ENCODE data around the gene PSMD14. TPM values are rescaled to one million over a fixed set of nuclear protein-coding genes. Genes with fewer than 3 reads are reported as not detected.

The PSMD14 gene
- polyA plus RNA-seq, 1 donor from 2014 or later = 136 TPM

GRCh38 chr2:161426455-161426921 is 118.3 kb downstream of the PSMD14 start:
- H3K27me3 ChIP-seq (ENCODE audit: insufficient read depth, low read depth, low read length) = peaks cover 90% of the 10 kb centered on the region
- TF ChIP-seq EP300 (conservative IDR thresholded peaks at IDR 0.05; ENCODE audit: poor library complexity, severe bottlenecking) (no peak), REST (IDR thresholded peaks at IDR 0.05; ENCODE audit: borderline replicate concordance) (no peak), EZH2 (IDR thresholded peaks at IDR 0.05; ENCODE audit: borderline replicate concordance, insufficient read depth, low read length, poor library complexity, severe bottlenecking) (no peak), MXI1 (conservative IDR thresholded peaks at IDR 0.05; ENCODE audit: poor library complexity, severe bottlenecking) (no peak), SMC3 (conservative IDR thresholded peaks at IDR 0.05; ENCODE audit: poor library complexity) (peak; percentile 36), POLR2AphosphoS5 (IDR thresholded peaks at IDR 0.05) (peak; percentile 2), TAF1 (IDR thresholded peaks at IDR 0.05; ENCODE audit: low read depth) (no peak)
- TF ChIP-seq, protein P1, sequence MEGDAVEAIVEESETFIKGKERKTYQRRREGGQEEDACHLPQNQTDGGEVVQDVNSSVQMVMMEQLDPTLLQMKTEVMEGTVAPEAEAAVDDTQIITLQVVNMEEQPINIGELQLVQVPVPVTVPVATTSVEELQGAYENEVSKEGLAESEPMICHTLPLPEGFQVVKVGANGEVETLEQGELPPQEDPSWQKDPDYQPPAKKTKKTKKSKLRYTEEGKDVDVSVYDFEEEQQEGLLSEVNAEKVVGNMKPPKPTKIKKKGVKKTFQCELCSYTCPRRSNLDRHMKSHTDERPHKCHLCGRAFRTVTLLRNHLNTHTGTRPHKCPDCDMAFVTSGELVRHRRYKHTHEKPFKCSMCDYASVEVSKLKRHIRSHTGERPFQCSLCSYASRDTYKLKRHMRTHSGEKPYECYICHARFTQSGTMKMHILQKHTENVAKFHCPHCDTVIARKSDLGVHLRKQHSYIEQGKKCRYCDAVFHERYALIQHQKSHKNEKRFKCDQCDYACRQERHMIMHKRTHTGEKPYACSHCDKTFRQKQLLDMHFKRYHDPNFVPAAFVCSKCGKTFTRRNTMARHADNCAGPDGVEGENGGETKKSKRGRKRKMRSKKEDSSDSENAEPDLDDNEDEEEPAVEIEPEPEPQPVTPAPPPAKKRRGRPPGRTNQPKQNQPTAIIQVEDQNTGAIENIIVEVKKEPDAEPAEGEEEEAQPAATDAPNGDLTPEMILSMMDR (IDR thresholded peaks at IDR 0.05; ENCODE audit: poor library complexity, severe bottlenecking) = peak; percentile 52
- no peak overlapping the region for H3K27ac ChIP-seq (ENCODE audit: low read length)
- peaks cover 3% of the 10 kb centered on the region for H3K9me3 ChIP-seq (ENCODE audit: low read length)
- no peaks in the 10 kb centered on the region for H3K9me2 ChIP-seq (ENCODE audit: insufficient read depth, low read length)
- no peaks in the 10 kb centered on the region for H3K79me2 ChIP-seq (replicated peaks; ENCODE audit: insufficient read depth, low read length)
- no peaks in the 10 kb centered on the region for H3K36me3 ChIP-seq (ENCODE audit: insufficient read depth, low read length)
- H4K20me1 ChIP-seq (ENCODE audit: insufficient read depth) = no peaks in the 10 kb centered on the region
- H3K4me2 ChIP-seq (ENCODE audit: low read length) = no peak overlapping the region
- no peak overlapping the region for H3K9ac ChIP-seq (ENCODE audit: low read length)
- no peaks in the 10 kb centered on the region for H3F3A ChIP-seq (ENCODE audit: insufficient read depth, low read length, poor library complexity, severe bottlenecking)
- H2AFZ ChIP-seq (ENCODE audit: low read depth, low read length) = no peak overlapping the region
- H3K4me3 ChIP-seq (ENCODE audit: low read length) = peak overlapping the region; percentile 55

DNA sequence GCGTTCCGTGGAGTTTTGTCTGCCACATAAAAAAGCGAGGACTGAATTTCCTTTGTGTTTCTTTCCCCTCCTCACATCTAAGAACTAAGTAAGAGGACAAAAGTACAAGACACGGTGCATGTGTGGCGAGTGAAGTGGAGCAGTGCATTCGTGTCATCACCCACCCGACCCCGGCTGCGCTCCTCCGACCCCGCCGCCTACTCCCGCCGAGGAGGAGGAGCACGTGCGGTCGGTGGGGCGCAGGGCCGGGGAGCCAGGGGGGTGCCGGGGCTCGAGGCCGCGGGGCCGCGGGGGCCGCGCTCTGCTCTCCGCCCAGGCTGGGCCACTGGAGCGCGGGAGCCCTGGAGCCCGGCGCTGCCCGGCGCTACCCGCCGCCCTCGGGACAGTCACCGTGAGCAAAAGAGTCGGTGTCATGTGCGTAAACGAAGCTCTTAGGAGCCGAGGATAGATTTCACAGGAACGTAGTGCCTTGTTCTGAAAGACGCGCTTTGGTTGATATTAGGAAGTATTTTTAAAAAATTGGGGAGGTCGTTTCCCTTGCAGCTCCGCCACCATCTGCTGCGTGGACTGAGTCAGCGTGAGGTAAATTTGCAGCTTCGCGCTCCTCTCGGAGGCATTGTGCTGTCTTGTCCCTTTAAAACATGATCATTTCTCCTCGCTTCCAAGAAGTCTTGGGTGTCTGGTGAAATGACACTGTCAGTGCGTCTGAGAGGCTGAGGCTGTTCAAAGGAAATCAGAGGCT is 118.9 kb downstream of the PSMD14 start:
- H3K27ac ChIP-seq (ENCODE audit: low read length) = no peak overlapping the region
- H3K9me2 ChIP-seq (ENCODE audit: insufficient read depth, low read length) = no peaks in the 10 kb centered on the region
- H3K36me3 ChIP-seq (ENCODE audit: insufficient read depth, low read length) = no peaks in the 10 kb centered on the region
- H3K27me3 ChIP-seq (ENCODE audit: insufficient read depth, low read depth, low read length) = peaks cover 89% of the 10 kb centered on the region
- no peaks in the 10 kb centered on the region for H3F3A ChIP-seq (ENCODE audit: insufficient read depth, low read length, poor library complexity, severe bottlenecking)
- H3K4me3 ChIP-seq (ENCODE audit: low read length) = peak overlapping the region; percentile 55
- H2AFZ ChIP-seq (ENCODE audit: low read depth, low read length) = no peak overlapping the region
- H3K9me3 ChIP-seq (ENCODE audit: low read length) = peaks cover 3% of the 10 kb centered on the region
- TF ChIP-seq SMC3 (conservative IDR thresholded peaks at IDR 0.05; ENCODE audit: poor library complexity) = no peak
- no peak for TF ChIP-seq EZH2 (IDR thresholded peaks at IDR 0.05; ENCODE audit: borderline replicate concordance, insufficient read depth, low read length, poor library complexity, severe bottlenecking)
- no peak for TF ChIP-seq POLR2AphosphoS5 (IDR thresholded peaks at IDR 0.05)
- TF ChIP-seq EP300 (conservative IDR thresholded peaks at IDR 0.05; ENCODE audit: poor library complexity, severe bottlenecking) = no peak
- TF ChIP-seq MXI1 (conservative IDR thresholded peaks at IDR 0.05; ENCODE audit: poor library complexity, severe bottlenecking) = no peak
- no peak for TF ChIP-seq REST (IDR thresholded peaks at IDR 0.05; ENCODE audit: borderline replicate concordance)
- TF ChIP-seq, protein P1 (IDR thresholded peaks at IDR 0.05; ENCODE audit: poor library complexity, severe bottlenecking) = no peak
- no peak for TF ChIP-seq RAD21 (conservative IDR thresholded peaks at IDR 0.05)
- TF ChIP-seq TAF1 (IDR thresholded peaks at IDR 0.05; ENCODE audit: low read depth) = no peak
- H3K4me2 ChIP-seq (ENCODE audit: low read length) = no peak overlapping the region
- no peak overlapping the region for H3K9ac ChIP-seq (ENCODE audit: low read length)
- no peaks in the 10 kb centered on the region for H3K79me2 ChIP-seq (replicated peaks; ENCODE audit: insufficient read depth, low read length)
- no peaks in the 10 kb centered on the region for H4K20me1 ChIP-seq (ENCODE audit: insufficient read depth)

Measured in neural cell (in vitro differentiated cells).